ENCODE results near the gene BATF3. TPM values are rescaled to one million over a fixed set of nuclear protein-coding genes. Genes with fewer than 3 reads are reported as not detected.

BATF3 gene
- total RNA-seq, 1 experiment from 2014 or later, result 2.1 TPM

- no peak overlapping the region for H3K14ac ChIP-seq (ENCODE audit: insufficient read depth, low read length)
- no peak overlapping the region for H2BK120ac ChIP-seq (ENCODE audit: low read depth, low read length, poor library complexity, severe bottlenecking)
- H3K4me3 Mint-ChIP-seq, result no peak overlapping the region
- H2BK5ac ChIP-seq (ENCODE audit: insufficient read length, low read length), result no peak overlapping the region
- no peak overlapping the region for H2AFZ ChIP-seq (ENCODE audit: low read length)
- no peaks in the 10 kb centered on the region for H3K79me1 ChIP-seq (ENCODE audit: insufficient read depth, low read depth, low read length, poor library complexity, severe bottlenecking)
- WGBS (ENCODE audit: extremely low coverage, insufficient read length, low lambda C conversion rate), result no CpG with 5 or more reads among the region's 1 CpG
- H3K27me3 ChIP-seq (ENCODE audit: insufficient read depth, low read length), result no peaks in the 10 kb centered on the region
- no peaks in the 10 kb centered on the region for H3K79me2 ChIP-seq (ENCODE audit: insufficient read depth, low read length)
- no peaks in the 10 kb centered on the region for H3K23me2 ChIP-seq (ENCODE audit: insufficient read length, low read depth, low read length, poor library complexity, severe bottlenecking)
- no peaks in the 10 kb centered on the region for H3K4me1 ChIP-seq (ENCODE audit: insufficient read depth, low read length)
- no peak overlapping the region for H3T11ph ChIP-seq (ENCODE audit: low read length)
- H3K27ac Mint-ChIP-seq, result 0 out of 7 replicates have a peak overlapping the region, but pooled peaks of 1 of the 3 experiments have one; percentile 25
- peaks cover 11 to 24% (median 22%) of the 10 kb centered on the region in 3 experiments for H3K36me3 Mint-ChIP-seq (ENCODE audit: insufficient read depth in 1 of 3, low read depth in 3 of 3)
- H4K5ac ChIP-seq (ENCODE audit: insufficient read length, low read depth, low read length), result no peak overlapping the region
- H3K27ac ChIP-seq (ENCODE audit: insufficient read length, low read depth, low read length), result no peak overlapping the region
- H3K4me2 ChIP-seq (ENCODE audit: insufficient read depth, insufficient read length, low read length), result no peak overlapping the region
- no peak overlapping the region for H3K18ac ChIP-seq (ENCODE audit: insufficient read length, low read depth, low read length)
- H4K8ac ChIP-seq (replicated peaks; ENCODE audit: insufficient read length, low read depth, low read length), result no peak overlapping the region
- no peak overlapping the region for H4K91ac ChIP-seq (ENCODE audit: insufficient read length, low read depth, low read length)
- no peak for TF ChIP-seq CTCF (conservative IDR thresholded peaks at IDR 0.05)
- H3K9me3 ChIP-seq (ENCODE audit: control insufficient read depth, low read depth, low read length), result no peaks in the 10 kb centered on the region
- H3K27me3 Mint-ChIP-seq (ENCODE audit: low read depth), result no peaks in the 10 kb centered on the region
- H2BK15ac ChIP-seq (ENCODE audit: low read depth, low read length), result no peak overlapping the region
- no peaks in the 10 kb centered on the region; a peak in 1 of 5 replicates for H3K9me3 Mint-ChIP-seq
- H4K20me1 ChIP-seq (ENCODE audit: control insufficient read depth, insufficient read depth, insufficient read length), result no peaks in the 10 kb centered on the region
- no peaks in the 10 kb centered on the region for H3K4me1 Mint-ChIP-seq
- H3K9ac ChIP-seq (ENCODE audit: extremely low read depth, insufficient read length, low read length), result no peak overlapping the region
- no peak overlapping the region for H3K23ac ChIP-seq (ENCODE audit: insufficient read length, low read depth, low read length)
- H3K4ac ChIP-seq (ENCODE audit: low read depth, low read length), result no peak overlapping the region
- H2AK5ac ChIP-seq (ENCODE audit: insufficient read length, low read length), result no peak overlapping the region
- no peak for DNase-seq
- no peak overlapping the region for H3K56ac ChIP-seq (ENCODE audit: insufficient read length, low read depth, low read length)
- no peak overlapping the region for H2BK12ac ChIP-seq (ENCODE audit: insufficient read length, low read depth, low read length)
- H2BK20ac ChIP-seq (ENCODE audit: low read depth, low read length, poor library complexity, severe bottlenecking), result no peak overlapping the region
These were observed 38.7 kb upstream of the BATF3 start for GRCh38 chr1:212738330-212738729.
